H9 (cell line): ENCODE results near the gene ALOX12. TPM values are rescaled to one million over a fixed set of nuclear protein-coding genes. Genes with fewer than 3 reads are reported as not detected.

Source experiments
- DNase-seq: peaks from one replicate; pipeline ENCODE4 v3.0.0-alpha.2; 2017
- H2AFZ ChIP-seq: one replicate; pipeline ENCODE4 v1.6.1; 2013; ENCODE audit warnings: mild to moderate bottlenecking, low read length, control low read depth, moderate library complexity
- H2AK5ac ChIP-seq: 2 replicates; pipeline ENCODE4 v1.6.1; 2013; ENCODE audit warnings: low read length, control low read depth, mixed read lengths; ENCODE audit not compliant: insufficient read length
- H2BK120ac ChIP-seq: one replicate; pipeline ENCODE4 v1.6.1; 2013; ENCODE audit warnings: low read depth, mild to moderate bottlenecking, low read length, control low read depth, inconsistent platforms; ENCODE audit not compliant: poor library complexity, severe bottlenecking
- H2BK12ac ChIP-seq: 2 replicates; pipeline ENCODE4 v1.6.1; 2013; ENCODE audit warnings: low read length, control low read depth, mixed read lengths, low read depth; ENCODE audit not compliant: insufficient read length
- H2BK15ac ChIP-seq: 2 replicates; pipeline ENCODE4 v1.6.1; 2013; ENCODE audit warnings: low read depth, low read length, control low read depth
- H2BK20ac ChIP-seq: one replicate; pipeline ENCODE4 v1.6.1; 2013; ENCODE audit warnings: low read depth, mild to moderate bottlenecking, low read length, control low read depth, inconsistent platforms; ENCODE audit not compliant: poor library complexity, severe bottlenecking
- H2BK5ac ChIP-seq: 2 replicates; pipeline ENCODE4 v1.6.1; 2013; ENCODE audit warnings: low read length, control low read depth, mixed read lengths; ENCODE audit not compliant: insufficient read length
- H3K14ac ChIP-seq: 2 replicates; pipeline ENCODE4 v1.6.1; 2013; ENCODE audit warnings: low read length, control low read depth; ENCODE audit not compliant: insufficient read depth
- H3K18ac ChIP-seq: 2 replicates; pipeline ENCODE4 v1.6.1; 2013; ENCODE audit warnings: low read depth, mild to moderate bottlenecking, mixed read lengths, low read length, control low read depth; ENCODE audit not compliant: insufficient read length
- H3K23ac ChIP-seq: 2 replicates; pipeline ENCODE4 v1.6.1; 2013; ENCODE audit warnings: low read length, control low read depth, mixed read lengths, low read depth; ENCODE audit not compliant: insufficient read length
- H3K23me2 ChIP-seq: 2 replicates; pipeline ENCODE4 v1.6.1; 2013; ENCODE audit warnings: low read depth, mild to moderate bottlenecking, mixed read lengths, low read length, control low read depth; ENCODE audit not compliant: insufficient read length, poor library complexity, severe bottlenecking
- H3K27ac ChIP-seq: 2 replicates; pipeline ENCODE4 v1.5.1; 2013; ENCODE audit warnings: low read length, control low read depth, mixed read lengths, low read depth; ENCODE audit not compliant: insufficient read length
- H3K27me3 ChIP-seq: 2 replicates; pipeline ENCODE4 v1.6.1; 2013; ENCODE audit warnings: low read length, control low read depth, inconsistent platforms; ENCODE audit not compliant: insufficient read depth
- H3K4ac ChIP-seq: 2 replicates; pipeline ENCODE4 v1.6.1; 2013; ENCODE audit warnings: low read depth, mild to moderate bottlenecking, control low read depth, inconsistent platforms, low read length, moderate library complexity
- H3K4me1 ChIP-seq: 2 replicates; pipeline ENCODE4 v1.6.1; 2013; ENCODE audit warnings: low read length, control low read depth, inconsistent platforms; ENCODE audit not compliant: insufficient read depth
- H3K4me2 ChIP-seq: 2 replicates; pipeline ENCODE4 v1.6.1; 2013; ENCODE audit warnings: low read length, control low read depth, mixed read lengths; ENCODE audit not compliant: insufficient read length, insufficient read depth
- H3K56ac ChIP-seq: 2 replicates; pipeline ENCODE4 v1.6.1; 2013; ENCODE audit warnings: low read depth, mild to moderate bottlenecking, mixed read lengths, low read length, control low read depth; ENCODE audit not compliant: insufficient read length
- H3K79me1 ChIP-seq: 2 replicates; pipeline ENCODE4 v1.6.1; 2013; ENCODE audit warnings: low read depth, mild to moderate bottlenecking, moderate library complexity, low read length, control low read depth, inconsistent platforms; ENCODE audit not compliant: insufficient read depth, poor library complexity, severe bottlenecking
- H3K79me2 ChIP-seq: 2 replicates; pipeline ENCODE4 v1.6.1; 2013; ENCODE audit warnings: low read length, control low read depth, inconsistent platforms; ENCODE audit not compliant: insufficient read depth
- H3K9ac ChIP-seq: 2 replicates; pipeline ENCODE4 v1.6.1; 2013; ENCODE audit warnings: low read length, control low read depth, mixed read lengths; ENCODE audit not compliant: insufficient read length; ENCODE audit errors: extremely low read depth
- H3K9me3 ChIP-seq: one replicate; pipeline ENCODE4 v1.6.1; 2013; ENCODE audit warnings: low read depth, low read length, inconsistent platforms; ENCODE audit not compliant: control insufficient read depth
- H3T11ph ChIP-seq: one replicate; pipeline ENCODE4 v1.6.1; 2013; ENCODE audit warnings: mild to moderate bottlenecking, low read length, control low read depth, inconsistent platforms
- H4K20me1 ChIP-seq: one replicate; pipeline ENCODE4 v1.6.1; 2013; ENCODE audit not compliant: control insufficient read depth, insufficient read length, insufficient read depth
- H4K5ac ChIP-seq: 2 replicates; pipeline ENCODE4 v1.6.1; 2013; ENCODE audit warnings: low read depth, mild to moderate bottlenecking, mixed read lengths, low read length, control low read depth; ENCODE audit not compliant: insufficient read length
- H4K8ac ChIP-seq: replicated peaks from 2 replicates; pipeline ENCODE4 v1.6.1; 2013; ENCODE audit warnings: low read length, control low read depth, mixed read lengths, low read depth; ENCODE audit not compliant: insufficient read length
- H4K91ac ChIP-seq: 2 replicates; pipeline ENCODE4 v1.6.1; 2013; ENCODE audit warnings: low read depth, mild to moderate bottlenecking, moderate library complexity, mixed read lengths, low read length, control low read depth; ENCODE audit not compliant: insufficient read length
- H3K27ac Mint-ChIP-seq, 3 experiments: 2 replicates in 2 of 3; 3 replicates in 1 of 3; pipeline ENCODE4 v1.8.0; 2020 to 2021; ENCODE audit warnings: mixed read lengths in 3 of 3, mild to moderate bottlenecking in 1 of 3, moderate library complexity in 1 of 3
- H3K27me3 Mint-ChIP-seq: 2 replicates; pipeline ENCODE4 v1.8.0; 2021; ENCODE audit warnings: low read depth, mild to moderate bottlenecking, moderate library complexity, mixed read lengths
- H3K36me3 Mint-ChIP-seq, 3 experiments: 2 replicates in 2 of 3; 3 replicates in 1 of 3; pipeline ENCODE4 v1.8.0; 2020 to 2021; ENCODE audit warnings: low read depth in 3 of 3, mixed read lengths in 3 of 3; ENCODE audit not compliant: insufficient read depth in 1 of 3
- H3K4me1 Mint-ChIP-seq, 2 experiments: 2 replicates each; pipeline ENCODE4 v1.8.0; 2020; ENCODE audit warnings: mixed read lengths in 2 of 2
- H3K4me3 Mint-ChIP-seq, 2 experiments: 2 replicates in 1 of 2; 3 replicates in 1 of 2; pipeline ENCODE4 v1.8.0; 2020 to 2021; ENCODE audit warnings: mild to moderate bottlenecking in 2 of 2, mixed read lengths in 2 of 2, moderate library complexity in 1 of 2
- H3K9me3 Mint-ChIP-seq, 2 experiments: 2 replicates in 1 of 2; 3 replicates in 1 of 2; pipeline ENCODE4 v1.8.0; 2020; ENCODE audit warnings: mild to moderate bottlenecking in 2 of 2, mixed read lengths in 2 of 2, moderate library complexity in 1 of 2
- CTCF ChIP-seq: fragments of 200-600 bp; sonication (generic); conservative IDR thresholded peaks from 3 replicates; pipeline ENCODE4 v1.8.0; 2021; ENCODE audit warnings: antibody characterized with exemption, mild to moderate bottlenecking
- WGBS: extraction: QIAGEN DNeasy Blood & Tissue Kit; methylation state at CpG from one replicate; pipeline ENCODE4 v1.1.7; 2013; ENCODE audit warnings: missing lambda C conversion rate, low lambda C conversion rate, mixed read lengths; ENCODE audit not compliant: insufficient read length; ENCODE audit errors: extremely low coverage; 5-methylcytosine and 5-hydroxymethylcytosine counted together
- total RNA-seq: library from RNA; stranded (reverse); gene quantifications from 2 replicates; pipeline ENCODE4 v1.2.1, GENCODE V29; 2021

The ALOX12 gene
- total RNA-seq, 1 experiment from 2014 or later = 0.81 TPM

- Mint-ChIP-seq H3K9me3 (peaks cover 0 to 2% of the 10 kb centered on the region in 2 experiments; a peak in 1 of 5 replicates), H3K27me3 (peaks cover 39% of the 10 kb centered on the region), H3K36me3 (peaks cover 0 to 36% (median 16%) of the 10 kb centered on the region in 3 experiments; a peak in 6 of 7 replicates), H3K4me1 (peaks cover 23 to 46% of the 10 kb centered on the region in 2 experiments), H3K4me3 (peak overlapping the region in 1 of 2 experiments; percentile 89; a peak in 3 of 5 replicates), H3K27ac (no peak overlapping the region; a peak in 1 of 7 replicates)
- Histone ChIP-seq H2BK12ac (no peak overlapping the region), H3K14ac (no peak overlapping the region; the same call in 1 of the 2 replicates), H4K8ac (no peak overlapping the region), H3T11ph (no peak overlapping the region), H2BK120ac (no peak overlapping the region), H3K79me2 (no peaks in the 10 kb centered on the region), H2AFZ (no peak overlapping the region), H3K27ac (no peak overlapping the region), H3K9ac (no peak overlapping the region), H3K18ac (no peak overlapping the region), H3K23me2 (peaks cover 14% of the 10 kb centered on the region), H3K23ac (no peak overlapping the region), H3K4ac (no peak overlapping the region), H2BK20ac (no peak overlapping the region), H3K56ac (no peak overlapping the region), H3K27me3 (peaks cover 6% of the 10 kb centered on the region; the same call in 1 of the 2 replicates), H3K4me1 (0 out of 2 replicates have a peak, but pooled peaks cover 3% of the 10 kb centered on the region), H4K91ac (no peak overlapping the region), H3K79me1 (no peaks in the 10 kb centered on the region), H4K5ac (no peak overlapping the region), H2BK5ac (no peak overlapping the region), H4K20me1 (no peaks in the 10 kb centered on the region), H3K4me2 (peak overlapping the region; percentile 86), H2BK15ac (no peak overlapping the region), H3K9me3 (no peaks in the 10 kb centered on the region), H2AK5ac (no peak overlapping the region)
- no CpG with 5 or more reads among the region's 11 CpGs for WGBS
- TF ChIP-seq CTCF = no peak
- no peak for DNase-seq
Measured at GRCh38 chr17:7020894-7021664, 25.2 kb downstream of the ALOX12 start.
